ENCODE measurements around the gene OSCP1.

OSCP1 gene

GRCh38 chr1:36402504-36402890 is 47.8 kb downstream of the OSCP1 start:
- no peak for TF ChIP-seq CTCF (IDR thresholded peaks at IDR 0.05; ENCODE audit: insufficient read depth, low read length, poor library complexity, severe bottlenecking)
- Histone ChIP-seq H3K27me3 (replicated peaks; ENCODE audit: control insufficient read depth, insufficient read depth, low read length) (no peaks in the 10 kb centered on the region), H3K36me3 (ENCODE audit: control insufficient read depth, insufficient read depth, low read length) (no peaks in the 10 kb centered on the region), H3K4me3 (replicated peaks; ENCODE audit: low read depth, low read length) (no peak overlapping the region)
- no peak for DNase-seq (ENCODE audit: extremely low read depth, insufficient read length)

- H3K4me3 ChIP-seq (replicated peaks; ENCODE audit: low read depth, low read length) = no peak overlapping the region
- no peak for DNase-seq (ENCODE audit: extremely low read depth, insufficient read length)
- H3K27me3 ChIP-seq (replicated peaks; ENCODE audit: control insufficient read depth, insufficient read depth, low read length) = no peaks in the 10 kb centered on the region
- H3K36me3 ChIP-seq (ENCODE audit: control insufficient read depth, insufficient read depth, low read length) = no peaks in the 10 kb centered on the region
- TF ChIP-seq CTCF (IDR thresholded peaks at IDR 0.05; ENCODE audit: insufficient read depth, low read length, poor library complexity, severe bottlenecking) = no peak
Observed at GRCh38 chr1:36401602-36402503, 48.4 kb downstream of the OSCP1 start.

GRCh38 chr1:36400825-36401601 is 49.2 kb downstream of the OSCP1 start:
- Histone ChIP-seq H3K4me3 (replicated peaks; ENCODE audit: low read depth, low read length) (no peak overlapping the region), H3K27me3 (replicated peaks; ENCODE audit: control insufficient read depth, insufficient read depth, low read length) (no peaks in the 10 kb centered on the region), H3K36me3 (ENCODE audit: control insufficient read depth, insufficient read depth, low read length) (no peaks in the 10 kb centered on the region)
- peak; percentile 63 for DNase-seq (ENCODE audit: extremely low read depth, insufficient read length)
- no peak for TF ChIP-seq CTCF (IDR thresholded peaks at IDR 0.05; ENCODE audit: insufficient read depth, low read length, poor library complexity, severe bottlenecking)

- TF ChIP-seq CTCF (IDR thresholded peaks at IDR 0.05; ENCODE audit: insufficient read depth, low read length, poor library complexity, severe bottlenecking) = no peak
- Histone ChIP-seq H3K27me3 (replicated peaks; ENCODE audit: control insufficient read depth, insufficient read depth, low read length) (no peaks in the 10 kb centered on the region), H3K4me3 (replicated peaks; ENCODE audit: low read depth, low read length) (no peak overlapping the region), H3K36me3 (ENCODE audit: control insufficient read depth, insufficient read depth, low read length) (no peaks in the 10 kb centered on the region)
- no peak for DNase-seq (ENCODE audit: extremely low read depth, insufficient read length)
Observed at GRCh38 chr1:36400514-36400824, 49.8 kb downstream of the OSCP1 start.

- H3K36me3 ChIP-seq (ENCODE audit: control insufficient read depth, insufficient read depth, low read length) = peaks cover 5% of the 10 kb centered on the region
- no peak for DNase-seq (ENCODE audit: extremely low read depth, insufficient read length)
- H3K27me3 ChIP-seq (replicated peaks; ENCODE audit: control insufficient read depth, insufficient read depth, low read length) = no peaks in the 10 kb centered on the region
- no peak overlapping the region; the same call in 1 of the 2 replicates for H3K4me3 ChIP-seq (replicated peaks; ENCODE audit: low read depth, low read length)
- TF ChIP-seq CTCF (IDR thresholded peaks at IDR 0.05; ENCODE audit: insufficient read depth, low read length, poor library complexity, severe bottlenecking) = no peak
Observed at GRCh38 chr1:36398370-36398977, 51.8 kb downstream of the OSCP1 start.
